Cardiac atrium fibroblast (primary cell): ENCODE measurements around the gene MFGE8. TPM values are rescaled to one million over a fixed set of nuclear protein-coding genes. Genes with fewer than 3 reads are reported as not detected.

ENCODE experiments used
- total RNA-seq: library from RNA; depleted of rRNA; stranded (reverse); fragments of >200 nt; gene quantifications from 2 replicates; pipeline ENCODE4 v1.2.3, GENCODE V29; 2015

MFGE8 gene
- 144 and 208 TPM in 2 replicates for total RNA-seq

GRCh38 chr15:88913017-88913849, at the start of gene MFGE8:
MFGE8 (minus strand) TSS chr15:88913379; CDS start chr15:88913319, 60 bp downstream.

GRCh38 chr15:88894819-88895767, 18.1 kb downstream of the MFGE8 start, which contains the start of gene HAPLN3:
HAPLN3 (minus strand) TSS chr15:88895544; CDS start chr15:88887298, 8,246 bp downstream.

Other genes with a start within 250 kb of the MFGE8 start
- gene ACAN, start 109.9 kb downstream of the MFGE8 start, total RNA-seq, result 0.16 and 0.36 TPM in 2 replicates
- gene HAPLN3, start 17.8 kb downstream of the MFGE8 start, total RNA-seq, result 1.4 and 3.2 TPM in 2 replicates
- 22.6 and 39.0 TPM in 2 replicates for gene ABHD2, start 175.1 kb upstream of the MFGE8 start, total RNA-seq